GM12874 (cell line): Measurements from ENCODE around the gene MYO7A.

Source experiments
- CTCF ChIP-seq: IDR thresholded peaks from 2 replicates; pipeline ENCODE4 v1.5.1; 2011; ENCODE audit warnings: low read depth, mild to moderate bottlenecking, control low read depth, low read length, moderate library complexity; ENCODE audit not compliant: insufficient read depth

MYO7A gene

GRCh38 chr11:77170107-77170506, 42.1 kb downstream of the MYO7A start:
- TF ChIP-seq CTCF = no peak

DNA sequence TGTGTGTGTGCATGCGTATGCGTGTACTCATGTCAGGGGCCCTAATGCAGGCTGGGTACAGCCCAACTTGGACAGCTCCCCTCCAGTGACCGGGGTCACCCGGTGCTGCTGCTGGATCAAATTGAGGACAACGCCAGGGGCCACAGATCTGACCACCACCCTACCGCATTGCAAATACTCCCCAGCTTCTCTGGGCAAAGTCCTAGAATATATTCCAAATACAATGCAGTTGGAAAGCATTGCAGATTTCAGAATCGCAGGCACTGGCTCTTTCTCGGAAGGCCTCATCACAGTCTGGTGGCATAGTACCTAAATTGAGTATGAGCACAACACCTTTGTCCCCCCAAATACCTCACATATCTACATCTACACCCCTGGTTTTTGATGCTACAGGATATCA, 43.2 kb downstream of the MYO7A start:
- no peak for TF ChIP-seq CTCF

- TF ChIP-seq CTCF = no peak
Measured at GRCh38 chr11:77171885-77172665, 44.0 kb downstream of the MYO7A start.

GRCh38 chr11:77172666-77172982, 44.6 kb downstream of the MYO7A start:
- no peak for TF ChIP-seq CTCF

GRCh38 chr11:77173494-77173893, 45.4 kb downstream of the MYO7A start:
- no peak for TF ChIP-seq CTCF

DNA sequence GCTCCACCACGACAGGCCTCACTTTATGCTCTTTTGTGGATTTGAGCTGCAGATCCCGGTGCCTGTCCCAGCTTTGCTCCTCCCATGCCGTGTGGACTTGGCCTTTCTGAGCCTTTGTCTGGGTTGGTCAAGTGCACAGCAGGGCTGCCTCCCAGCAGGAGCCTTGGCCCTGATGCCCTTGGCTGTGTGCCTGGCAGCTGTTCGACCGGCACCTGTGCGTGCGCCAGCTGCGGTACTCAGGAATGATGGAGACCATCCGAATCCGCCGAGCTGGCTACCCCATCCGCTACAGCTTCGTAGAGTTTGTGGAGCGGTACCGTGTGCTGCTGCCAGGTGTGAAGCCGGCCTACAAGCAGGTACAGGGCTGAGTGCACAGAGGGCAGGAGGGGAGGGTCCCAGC, 46.5 kb downstream of the MYO7A start:
- TF ChIP-seq CTCF = no peak

DNA sequence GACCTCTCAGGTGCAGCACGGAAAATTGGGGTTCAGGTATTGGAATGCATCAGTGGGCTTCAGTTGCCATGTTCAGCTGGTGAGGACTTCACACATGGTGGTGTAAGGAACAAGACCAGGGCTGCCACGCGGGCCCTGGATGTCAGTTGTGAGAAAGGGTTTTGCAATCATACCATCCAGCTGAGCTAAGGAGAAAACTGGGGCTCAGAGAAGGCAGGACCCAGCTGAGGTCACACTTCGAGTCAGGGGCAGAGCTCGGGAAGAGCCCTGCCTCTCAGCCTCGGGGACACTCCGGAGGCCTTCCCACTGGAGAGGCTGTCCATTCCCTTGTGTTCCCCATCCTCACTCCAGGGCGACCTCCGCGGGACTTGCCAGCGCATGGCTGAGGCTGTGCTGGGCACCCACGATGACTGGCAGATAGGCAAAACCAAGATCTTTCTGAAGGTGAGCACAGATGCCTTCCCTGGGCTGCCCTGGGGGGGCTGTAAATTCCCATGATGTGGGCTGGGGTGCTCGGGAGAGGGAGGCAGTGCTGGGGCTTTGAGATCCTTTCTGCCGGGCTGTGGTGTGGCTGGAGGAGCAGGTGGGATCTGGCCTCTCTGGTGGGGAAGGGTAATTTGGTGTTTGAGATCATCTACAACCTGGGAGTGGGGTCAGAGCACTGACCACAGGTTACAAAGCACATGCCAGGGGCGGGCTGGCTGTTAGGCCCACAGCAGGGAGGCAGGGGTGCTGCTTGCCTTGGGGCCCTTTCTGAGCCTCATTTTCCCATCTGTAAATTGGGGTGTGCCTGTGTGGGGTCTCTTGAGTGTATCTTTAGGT, 47.2 kb downstream of the MYO7A start:
- no peak for TF ChIP-seq CTCF
